ENCODE measurements around the gene DENND2A.

DNA sequence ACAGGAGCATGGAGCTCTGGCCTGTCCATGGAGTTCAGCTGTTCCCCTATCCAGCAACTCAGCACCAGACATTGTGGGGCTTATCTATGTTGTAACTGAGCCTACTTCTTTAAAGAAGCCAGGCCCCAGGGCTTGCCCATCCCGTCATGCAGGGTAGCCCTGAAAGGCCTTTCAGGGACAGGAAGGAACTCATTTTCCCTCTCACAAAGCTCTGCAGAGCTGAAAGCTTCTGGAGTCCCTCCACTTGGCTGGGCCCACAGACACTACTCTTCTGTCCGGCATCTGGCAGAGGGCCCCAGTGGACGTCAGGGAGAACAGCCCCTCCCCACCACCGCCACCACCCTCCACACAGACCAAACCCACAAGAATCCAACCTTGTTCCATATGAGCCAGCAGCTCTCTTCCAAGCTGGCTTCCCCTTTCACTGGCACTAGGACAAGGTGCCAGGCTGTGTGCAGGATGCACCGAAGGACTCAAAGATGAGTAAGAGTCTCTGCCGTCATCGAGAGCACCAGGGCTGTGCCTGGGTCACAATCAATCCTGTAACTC is 33.1 kb downstream of the DENND2A start:
- no peak for TF ChIP-seq YY1 (IDR thresholded peaks at IDR 0.05; ENCODE audit: insufficient read depth, insufficient read length)
- TF ChIP-seq SUZ12 (IDR thresholded peaks at IDR 0.05; ENCODE audit: extremely low read depth, insufficient read depth, insufficient read length): no peak
